HepG2 (cell line): Measurements from ENCODE around the gene EGR1. TPM values are rescaled to one million over a fixed set of nuclear protein-coding genes. Genes with fewer than 3 reads are reported as not detected.

ENCODE experiments used
- CREB1 ChIP-seq, 2 experiments: fragments of 450-650 bp in 1 of 2; IDR thresholded peaks; 2 replicates each; pipeline ENCODE4 v1.6.1; 2016 to 2017; ENCODE audit warnings: control low read depth in 1 of 2, mild to moderate bottlenecking in 1 of 2, missing compliant biosample characterization in 1 of 2, missing genetic modification characterization in 1 of 2
- GLMP ChIP-seq: sonication (generic); formaldehyde crosslinking; IDR thresholded peaks from 2 replicates; pipeline ENCODE4 v1.9.0; 2021; ENCODE audit warnings: missing genetic modification reagents, mild to moderate bottlenecking, borderline replicate concordance
- JARID2 ChIP-seq: sonication (generic); formaldehyde crosslinking; IDR thresholded peaks from 2 replicates; pipeline ENCODE4 v1.8.1; 2023; ENCODE audit warnings: missing genetic modification reagents, inconsistent platforms; ENCODE audit not compliant: insufficient replicate concordance
- MAFF ChIP-seq: IDR thresholded peaks from 2 replicates; pipeline ENCODE4 v1.6.1; 2011; ENCODE audit warnings: low read depth, low read length, improper control_type of control experiment
- MXD1 ChIP-seq: sonication (generic); formaldehyde crosslinking; IDR thresholded peaks from 2 replicates; pipeline ENCODE4 v1.4.0; 2020; ENCODE audit warnings: mild to moderate bottlenecking, missing genetic modification reagents
- NCOA1 ChIP-seq: sonication (generic); formaldehyde crosslinking; IDR thresholded peaks from 2 replicates; pipeline ENCODE4 v1.9.0; 2021; ENCODE audit warnings: missing genetic modification reagents
- NFYC ChIP-seq: IDR thresholded peaks from 2 replicates; pipeline ENCODE4 v1.6.1; 2016; ENCODE audit warnings: missing genetic modification reagents, missing compliant biosample characterization
- NR2F2 ChIP-seq: IDR thresholded peaks from 2 replicates; pipeline ENCODE4 v1.6.1; 2012; ENCODE audit warnings: low read depth, inconsistent platforms, borderline replicate concordance
- NR2F6 ChIP-seq, 2 experiments: IDR thresholded peaks; 2 replicates each; pipeline ENCODE4 v1.6.1; 2016; ENCODE audit warnings: antibody characterized with exemption in 1 of 2, mild to moderate bottlenecking in 1 of 2
- PCBP1 ChIP-seq: fragments of 200-400 bp; formaldehyde crosslinking; IDR thresholded peaks from 2 replicates; pipeline ENCODE4 v1.6.1; 2017; ENCODE audit warnings: mild to moderate bottlenecking, low read depth, low read length, borderline replicate concordance
- REXO4 ChIP-seq: sonication (generic); formaldehyde crosslinking; IDR thresholded peaks from 2 replicates; pipeline ENCODE4 v1.8.0; 2022; ENCODE audit warnings: missing genetic modification reagents, mild to moderate bottlenecking, borderline replicate concordance
- SSRP1 ChIP-seq: IDR thresholded peaks from 2 replicates; pipeline ENCODE4 v1.6.1; 2016; ENCODE audit warnings: control low read depth
- TFE3 ChIP-seq: IDR thresholded peaks from 2 replicates; pipeline ENCODE4 v1.6.1; 2016
- ZBTB20 ChIP-seq: sonication (generic); formaldehyde crosslinking; IDR thresholded peaks from 2 replicates; pipeline ENCODE4 v1.8.1; 2023; ENCODE audit warnings: missing genetic modification reagents, low read depth, mild to moderate bottlenecking, borderline replicate concordance
- ZBTB4 ChIP-seq: sonication (generic); formaldehyde crosslinking; IDR thresholded peaks from 2 replicates; pipeline ENCODE4 v1.4.0; 2020; ENCODE audit warnings: missing genetic modification reagents, mild to moderate bottlenecking, borderline replicate concordance
- ZFX ChIP-seq: sonication (generic); formaldehyde crosslinking; IDR thresholded peaks from 2 replicates; pipeline ENCODE4 v1.4.0; 2020; ENCODE audit warnings: mild to moderate bottlenecking, low read depth, missing genetic modification reagents, moderate library complexity
- ZFYVE20 ChIP-seq: sonication (generic); formaldehyde crosslinking; IDR thresholded peaks from 2 replicates; pipeline ENCODE4 v1.8.0; 2023; ENCODE audit warnings: low read depth, mild to moderate bottlenecking, moderate library complexity, missing genetic modification reagents, borderline replicate concordance
- ZNF605 ChIP-seq: sonication (generic); formaldehyde crosslinking; IDR thresholded peaks from 2 replicates; pipeline ENCODE4 v1.8.0; 2022; ENCODE audit warnings: mild to moderate bottlenecking, missing genetic modification reagents
- ZSCAN29 ChIP-seq: sonication (generic); formaldehyde crosslinking; conservative IDR thresholded peaks from 2 replicates; pipeline ENCODE4 v1.4.0; 2020; ENCODE audit warnings: mild to moderate bottlenecking, missing genetic modification reagents
- polyA plus RNA-seq, 8 experiments: library from polyadenylated mRNA; depleted of rRNA in 3 of 8; stranded (reverse) in 7 of 8; unstranded in 1 of 8; fragments of >200 nt; fragmentation: Illumina TruSeq in 4 of 8; extraction: Trizol in 4 of 8; gene quantifications; 2 replicates each; pipeline versions ENCODE4 v1.2.1 to v1.2.3, GENCODE V29; 2011 to 2016; ENCODE audit warnings: low read depth in 4 of 8, missing spikeins in 1 of 8, mixed read lengths in 1 of 8; ENCODE audit not compliant: insufficient read depth in 1 of 8
- total RNA-seq, 5 experiments: library from RNA; depleted of rRNA; stranded (reverse); fragments of >200 nt; fragmentation: Illumina TruSeq; extraction: Trizol; gene quantifications; 2 replicates each; pipeline ENCODE4 v1.2.3, GENCODE V29; 2016; ENCODE audit warnings: low read depth in 1 of 5

Gene EGR1
- total and polyA plus RNA-seq, 2 of the 13 experiments (the other 11 are each of a cell fraction or from before 2014, with no cell fraction given): 4.1 to 4.5 TPM

DNA sequence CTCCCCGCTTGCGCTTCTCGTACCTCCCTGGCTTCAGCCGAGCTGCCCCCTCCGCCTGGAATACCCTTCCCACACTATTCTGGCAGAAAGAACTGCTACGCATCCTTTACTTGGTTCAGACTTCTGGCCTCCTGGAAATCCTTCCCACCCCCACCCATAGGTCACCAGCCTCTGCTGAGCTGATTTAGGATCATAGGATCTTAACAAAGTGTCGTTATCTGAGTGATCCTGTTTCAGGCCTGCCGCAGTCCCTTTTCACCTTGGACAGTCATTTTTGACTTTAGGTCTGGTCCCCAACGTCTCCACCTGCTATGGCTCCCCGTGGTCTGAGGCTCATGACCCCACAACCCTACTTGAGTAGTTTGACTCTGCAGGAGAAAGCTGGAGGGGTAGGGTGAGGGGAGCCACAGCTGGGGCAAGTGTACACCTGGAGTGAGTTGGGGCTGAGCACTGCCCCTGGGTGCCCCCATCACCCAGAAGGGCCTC is 27.3 kb downstream of the EGR1 start (continued):
- TF ChIP-seq TFE3 (CRISPR knock-in tag): no peak
- 0 out of 2 replicates have a peak, but pooled peaks have one; percentile 9 for TF ChIP-seq NR2F2
- no peak for TF ChIP-seq JARID2
- TF ChIP-seq ZNF605 (CRISPR knock-in tag): peak; percentile 74
- TF ChIP-seq NR2F6 (IDR thresholded peaks at IDR 0.05): no peak
- TF ChIP-seq NR2F6 (CRISPR knock-in tag; IDR thresholded peaks at IDR 0.05): no peak
- TF ChIP-seq ZSCAN29: no peak
- TF ChIP-seq NFYC (CRISPR knock-in tag): no peak
- no peak for TF ChIP-seq MXD1 (CRISPR knock-in tag)
- no peak for TF ChIP-seq SSRP1 (CRISPR knock-in tag)
- TF ChIP-seq CREB1 (IDR thresholded peaks at IDR 0.05): no peak
- no peak for TF ChIP-seq CREB1 (CRISPR knock-in tag; IDR thresholded peaks at IDR 0.05)
- TF ChIP-seq ZBTB20 (CRISPR knock-in tag): no peak
- peak; percentile 34; the same call in 1 of the 2 replicates for TF ChIP-seq ZFX (CRISPR knock-in tag)
- no peak for TF ChIP-seq MAFF
- no peak for TF ChIP-seq NCOA1 (CRISPR knock-in tag)
- no peak for TF ChIP-seq ZBTB4 (CRISPR knock-in tag)
- TF ChIP-seq PCBP1: no peak
- TF ChIP-seq GLMP: no peak
- no peak for TF ChIP-seq ZFYVE20 (CRISPR knock-in tag)
- TF ChIP-seq REXO4: no peak
